Measurements from ENCODE around the gene RMDN2.

The RMDN2 gene

GRCh38 chr2:37897511-37897910 is 27.6 kb upstream of the RMDN2 start:
- no peak for DNase-seq (ENCODE audit: low read depth, low spot score)

GRCh38 chr2:37898448-37898847 is 26.6 kb upstream of the RMDN2 start:
- DNase-seq (ENCODE audit: low read depth, low spot score) = no peak

DNA sequence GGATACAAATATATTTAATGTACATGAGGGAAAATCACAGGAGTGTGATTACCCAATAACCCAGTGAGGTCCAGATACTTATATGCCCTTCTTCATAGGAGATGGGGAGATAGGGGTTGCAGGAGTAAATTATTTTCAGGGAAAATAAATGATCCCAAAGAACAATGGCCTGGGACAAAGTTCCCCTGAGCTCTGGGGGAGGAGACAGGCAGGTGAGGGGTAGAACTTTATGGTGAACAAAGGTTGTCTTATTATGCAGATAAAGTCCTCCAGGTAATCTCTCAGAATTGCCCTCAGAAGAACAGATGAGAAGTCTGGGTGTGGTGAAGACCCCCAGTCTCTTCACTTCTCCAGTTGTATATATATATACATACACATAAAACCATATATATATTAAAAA is 22.1 kb upstream of the RMDN2 start:
- no peak for DNase-seq (ENCODE audit: low read depth, low spot score)

- no peak for DNase-seq (ENCODE audit: low read depth, low spot score)
These were observed 20.7 kb upstream of the RMDN2 start for GRCh38 chr2:37904425-37904824.

GRCh38 chr2:37904993-37905392 is 20.1 kb upstream of the RMDN2 start:
- no peak for DNase-seq (ENCODE audit: low read depth, low spot score)

- DNase-seq (ENCODE audit: low read depth, low spot score) = no peak
These were observed 19.0 kb upstream of the RMDN2 start for GRCh38 chr2:37906131-37906530.

- no peak for DNase-seq (ENCODE audit: low read depth, low spot score)
These were observed 17.4 kb upstream of the RMDN2 start for GRCh38 chr2:37907501-37908225.

GRCh38 chr2:37911296-37911873 is 13.7 kb upstream of the RMDN2 start:
- no peak for DNase-seq (ENCODE audit: low read depth, low spot score)

- no peak for DNase-seq (ENCODE audit: low read depth, low spot score)
These were observed 13.0 kb upstream of the RMDN2 start for GRCh38 chr2:37912056-37912455.

GRCh38 chr2:37912616-37913015 is 12.5 kb upstream of the RMDN2 start:
- no peak for DNase-seq (ENCODE audit: low read depth, low spot score)

DNA sequence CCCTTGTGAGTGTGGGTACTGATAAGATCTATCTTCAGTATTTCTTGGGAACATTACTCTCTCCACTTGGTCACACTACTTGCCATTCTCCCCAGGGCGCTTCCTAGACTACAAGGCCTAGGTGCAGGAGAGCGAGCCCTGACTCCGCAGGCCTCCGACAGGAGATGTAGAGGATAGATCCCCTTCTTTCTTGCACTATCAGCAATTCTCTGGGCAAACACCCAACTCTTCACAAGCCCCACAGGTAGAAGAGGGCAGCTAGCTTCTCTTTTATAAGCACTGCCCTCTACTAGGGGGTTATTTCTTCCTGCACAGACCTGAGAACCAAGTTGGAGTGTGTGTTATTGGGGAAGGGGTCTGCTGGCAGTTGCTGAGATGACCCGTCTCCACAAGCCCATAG is 10.7 kb upstream of the RMDN2 start:
- DNase-seq (ENCODE audit: low read depth, low spot score) = no peak

GRCh38 chr2:37915773-37916172 is 9.3 kb upstream of the RMDN2 start:
- no peak for DNase-seq (ENCODE audit: low read depth, low spot score)

DNA sequence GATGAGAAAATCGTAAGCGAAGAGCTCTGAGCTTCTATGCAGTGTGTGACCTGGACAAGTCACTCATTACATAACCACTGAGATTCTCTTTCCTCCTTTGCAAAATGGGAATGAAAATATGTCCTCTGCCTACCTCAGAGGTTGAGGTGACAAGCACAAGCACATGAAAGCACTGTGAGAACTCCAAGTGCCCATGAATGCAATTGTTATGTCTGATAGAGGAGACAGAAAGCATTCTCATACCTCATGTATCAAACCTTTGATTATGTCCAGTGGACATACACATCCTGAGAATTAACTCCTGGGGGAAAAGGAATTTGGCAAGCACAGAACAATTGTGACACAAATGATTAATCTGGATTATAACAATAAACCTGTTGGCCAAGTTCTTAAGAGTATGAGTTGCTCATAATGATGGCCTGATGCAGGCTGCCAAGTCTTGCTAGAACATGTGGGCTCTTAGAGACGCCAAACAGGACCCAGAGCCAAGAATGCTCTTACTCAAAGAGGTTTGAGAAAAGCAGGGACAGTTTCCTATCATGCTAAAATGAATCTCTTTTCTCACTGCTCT is 8.5 kb upstream of the RMDN2 start:
- no peak for DNase-seq (ENCODE audit: low read depth, low spot score)

DNA sequence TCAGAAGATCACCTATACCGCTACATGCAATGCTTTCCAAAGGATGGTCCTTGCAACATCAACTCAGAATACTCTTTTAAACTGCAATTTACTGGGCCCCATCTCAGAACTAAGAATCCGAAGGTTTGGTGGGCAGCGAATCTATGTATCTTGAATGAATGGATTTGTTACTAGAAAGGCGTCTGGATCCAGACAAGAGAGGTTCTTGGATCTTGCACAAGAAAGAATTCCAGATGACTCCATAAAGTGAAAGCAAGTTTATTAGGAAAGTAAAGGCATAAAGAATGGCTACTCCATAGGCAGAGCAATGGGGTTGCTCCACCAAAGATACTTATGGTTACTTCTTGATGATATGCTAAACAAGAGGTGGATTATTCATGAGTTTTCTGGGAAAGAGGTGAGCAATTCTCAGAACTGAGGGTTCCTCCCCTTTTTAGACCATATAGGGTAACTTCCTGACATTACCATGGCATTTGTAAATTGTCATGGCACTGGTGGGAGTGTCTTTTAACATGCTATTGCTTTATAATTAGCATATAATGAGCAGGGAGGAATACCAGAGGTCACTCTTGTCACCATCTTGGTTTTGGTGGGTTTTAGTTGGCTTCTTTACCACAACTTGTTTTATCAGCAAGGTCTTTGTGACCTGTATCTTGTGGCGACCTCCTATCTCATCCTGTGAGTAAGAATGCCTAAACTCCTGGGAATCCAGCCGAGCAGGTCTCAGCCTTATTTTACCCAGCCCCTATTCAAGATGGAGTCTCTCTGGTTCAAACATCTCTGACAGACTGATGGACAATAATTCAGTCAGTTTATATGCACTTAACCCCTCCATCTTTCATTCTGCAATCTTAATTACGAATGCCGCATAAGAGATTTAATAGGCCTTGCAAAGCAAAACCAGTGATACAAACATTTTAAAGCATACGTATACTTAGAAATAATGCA is 7.5 kb upstream of the RMDN2 start:
- no peak for DNase-seq (ENCODE audit: low read depth, low spot score)

DNA sequence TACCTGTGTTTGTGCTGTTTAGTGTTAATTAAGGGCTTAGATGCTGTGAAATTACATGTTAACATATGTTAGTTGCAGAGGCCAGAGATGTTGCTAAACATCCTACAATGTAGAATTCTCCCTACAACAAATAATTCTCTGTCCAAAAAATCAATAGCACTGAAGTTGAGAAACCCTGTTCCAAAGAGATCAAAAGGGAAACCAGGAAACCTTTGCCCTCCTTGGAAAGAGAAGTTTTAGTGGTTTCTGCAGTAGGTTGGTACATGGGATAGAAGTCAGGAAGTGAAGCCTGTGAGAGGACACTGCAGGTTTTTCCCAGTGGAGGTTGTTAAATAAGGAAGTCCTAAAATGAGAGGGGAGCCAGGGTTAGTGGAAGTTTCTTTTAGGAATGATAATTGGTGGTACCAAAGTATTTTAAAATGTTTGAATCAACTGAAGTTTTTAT is 6.3 kb upstream of the RMDN2 start:
- no peak for DNase-seq (ENCODE audit: low read depth, low spot score)

DNA sequence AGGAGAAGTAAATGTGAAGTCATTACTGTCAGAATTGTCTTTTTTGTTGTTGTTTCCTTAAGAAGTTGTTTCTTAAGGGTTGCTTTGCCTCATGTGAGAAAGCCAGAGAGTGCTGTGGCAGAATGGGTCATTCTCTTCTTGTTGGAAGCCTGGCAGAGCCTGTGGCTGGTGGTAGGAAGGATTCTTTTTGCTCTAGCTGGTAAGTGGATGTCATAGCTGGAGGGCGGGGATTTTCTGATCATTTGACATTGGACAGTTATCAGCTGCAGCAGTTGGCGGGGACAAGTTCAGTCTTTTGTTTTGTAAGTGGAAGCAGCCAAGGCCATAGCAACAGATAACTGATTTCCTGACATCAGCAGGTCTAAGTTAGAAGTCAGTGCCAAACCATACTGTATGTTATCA is 5.5 kb upstream of the RMDN2 start:
- no peak for DNase-seq (ENCODE audit: low read depth, low spot score)

DNA sequence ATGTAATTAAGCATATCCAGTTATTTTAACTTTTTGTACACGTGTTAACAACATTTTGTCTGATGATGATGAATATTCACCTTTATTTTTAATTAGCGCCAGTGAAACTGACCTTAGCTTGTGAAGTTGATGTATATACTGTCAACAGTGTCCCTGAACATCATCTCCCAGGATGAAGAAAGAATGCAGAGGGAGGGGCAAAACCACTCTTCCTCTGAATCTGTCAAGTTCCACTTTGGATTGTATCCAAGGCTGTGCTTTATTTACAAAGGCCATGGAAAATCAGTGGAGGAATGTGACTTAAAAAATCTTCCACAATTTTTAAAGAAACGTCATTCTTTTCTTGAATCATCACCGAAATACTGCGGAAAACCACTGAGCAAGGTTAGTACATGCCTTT is 4.5 kb upstream of the RMDN2 start:
- no peak for DNase-seq (ENCODE audit: low read depth, low spot score)

DNA sequence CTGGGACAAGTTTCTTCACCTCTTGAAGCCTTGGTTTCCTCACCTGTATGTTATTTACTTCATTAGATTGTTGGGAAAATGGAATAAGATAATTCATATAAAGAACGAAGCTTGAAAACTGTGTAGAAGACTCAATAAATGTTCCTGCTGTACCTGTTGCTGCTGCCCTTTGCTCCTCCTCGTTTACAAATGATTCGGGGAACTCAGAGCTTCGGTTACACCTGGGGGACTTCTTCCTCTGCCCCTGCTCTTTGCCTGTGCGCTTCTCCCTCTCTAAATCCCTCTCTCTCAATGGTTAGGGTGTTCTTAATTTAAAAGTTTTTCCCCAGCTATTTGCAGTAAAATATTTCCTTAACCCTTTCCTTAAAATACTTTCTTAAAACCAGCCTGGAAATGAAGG is 3.3 kb upstream of the RMDN2 start:
- DNase-seq (ENCODE audit: low read depth, low spot score) = no peak

GRCh38 chr2:37923308-37924055 is 1.6 kb upstream of the RMDN2 start:
- no peak for DNase-seq (ENCODE audit: low read depth, low spot score)

GRCh38 chr2:37926635-37927034 is 1.5 kb downstream of the RMDN2 start:
- DNase-seq (ENCODE audit: low read depth, low spot score) = no peak

GRCh38 chr2:37928377-37928776 is 3.3 kb downstream of the RMDN2 start:
- DNase-seq (ENCODE audit: low read depth, low spot score) = no peak

All from ELF-1 (cell line).